ENCODE measurements around the gene UBA1. TPM values are rescaled to one million over a fixed set of nuclear protein-coding genes. Genes with fewer than 3 reads are reported as not detected.

Gene UBA1
- total and polyA plus RNA-seq, 11 donors: 86.9 to 171 (median 130) TPM

- Histone ChIP-seq H3K4me1 (peaks cover 0 to 45% (median 34%) of the 10 kb centered on the region in 12 donors), H3K4me3 (no peak overlapping the region), H3K27ac (no peak overlapping the region), H3K36me3 (peaks cover 0 to 60% (median 55%) of the 10 kb centered on the region in 9 donors), H3K9me3 (no peaks in the 10 kb centered on the region), H3K27me3 (no peaks in the 10 kb centered on the region)
- TF ChIP-seq POLR2A (IDR thresholded peaks at IDR 0.05): no peak
- TF ChIP-seq, protein P1, sequence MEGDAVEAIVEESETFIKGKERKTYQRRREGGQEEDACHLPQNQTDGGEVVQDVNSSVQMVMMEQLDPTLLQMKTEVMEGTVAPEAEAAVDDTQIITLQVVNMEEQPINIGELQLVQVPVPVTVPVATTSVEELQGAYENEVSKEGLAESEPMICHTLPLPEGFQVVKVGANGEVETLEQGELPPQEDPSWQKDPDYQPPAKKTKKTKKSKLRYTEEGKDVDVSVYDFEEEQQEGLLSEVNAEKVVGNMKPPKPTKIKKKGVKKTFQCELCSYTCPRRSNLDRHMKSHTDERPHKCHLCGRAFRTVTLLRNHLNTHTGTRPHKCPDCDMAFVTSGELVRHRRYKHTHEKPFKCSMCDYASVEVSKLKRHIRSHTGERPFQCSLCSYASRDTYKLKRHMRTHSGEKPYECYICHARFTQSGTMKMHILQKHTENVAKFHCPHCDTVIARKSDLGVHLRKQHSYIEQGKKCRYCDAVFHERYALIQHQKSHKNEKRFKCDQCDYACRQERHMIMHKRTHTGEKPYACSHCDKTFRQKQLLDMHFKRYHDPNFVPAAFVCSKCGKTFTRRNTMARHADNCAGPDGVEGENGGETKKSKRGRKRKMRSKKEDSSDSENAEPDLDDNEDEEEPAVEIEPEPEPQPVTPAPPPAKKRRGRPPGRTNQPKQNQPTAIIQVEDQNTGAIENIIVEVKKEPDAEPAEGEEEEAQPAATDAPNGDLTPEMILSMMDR (IDR thresholded peaks at IDR 0.05): no peak
- DNase-seq (no peak), ATAC-seq (no peak)
- WGBS, 4 donors: 59 to 79% (median 76%) methylated on average over 15 of the region's 15 CpGs
- intact Hi-C loops (cut with DNase I): loop anchor here in 5 of 10 donors (10.0 kb wide), 3 partner anchors 446 to 826 kb away; partner anchors contain the start of genes ELK1 (in 2 of the 5) and UXT (in 2 of the 5)
Measured at GRCh38 chrX:47198687-47199080, 5.1 kb downstream of the UBA1 start.

GRCh38 chrX:47199286-47199685, 5.7 kb downstream of the UBA1 start:
- DNase-seq: no peak
- no peak overlapping the region for H3K27ac ChIP-seq
- H3K27me3 ChIP-seq: no peaks in the 10 kb centered on the region
- ATAC-seq: no peak
- H3K36me3 ChIP-seq: peaks cover 0 to 66% (median 60%) of the 10 kb centered on the region in 9 donors
- H3K9me3 ChIP-seq: no peaks in the 10 kb centered on the region
- no peak for TF ChIP-seq POLR2A (IDR thresholded peaks at IDR 0.05)
- TF ChIP-seq, protein P1 (IDR thresholded peaks at IDR 0.05): no peak
- H3K4me3 ChIP-seq: no peak overlapping the region
- 92 to 95% (median 93%) methylated on average over 9 to 10 of the region's 10 CpGs for WGBS, 4 donors
- intact Hi-C loops (cut with DNase I): loop anchor here in 5 of 10 donors (10.0 kb wide), 3 partner anchors 446 to 826 kb away; partner anchors contain the start of genes ELK1 (in 2 of the 5) and UXT (in 2 of the 5)
- H3K4me1 ChIP-seq: peaks cover 0 to 45% (median 34%) of the 10 kb centered on the region in 12 donors

DNA sequence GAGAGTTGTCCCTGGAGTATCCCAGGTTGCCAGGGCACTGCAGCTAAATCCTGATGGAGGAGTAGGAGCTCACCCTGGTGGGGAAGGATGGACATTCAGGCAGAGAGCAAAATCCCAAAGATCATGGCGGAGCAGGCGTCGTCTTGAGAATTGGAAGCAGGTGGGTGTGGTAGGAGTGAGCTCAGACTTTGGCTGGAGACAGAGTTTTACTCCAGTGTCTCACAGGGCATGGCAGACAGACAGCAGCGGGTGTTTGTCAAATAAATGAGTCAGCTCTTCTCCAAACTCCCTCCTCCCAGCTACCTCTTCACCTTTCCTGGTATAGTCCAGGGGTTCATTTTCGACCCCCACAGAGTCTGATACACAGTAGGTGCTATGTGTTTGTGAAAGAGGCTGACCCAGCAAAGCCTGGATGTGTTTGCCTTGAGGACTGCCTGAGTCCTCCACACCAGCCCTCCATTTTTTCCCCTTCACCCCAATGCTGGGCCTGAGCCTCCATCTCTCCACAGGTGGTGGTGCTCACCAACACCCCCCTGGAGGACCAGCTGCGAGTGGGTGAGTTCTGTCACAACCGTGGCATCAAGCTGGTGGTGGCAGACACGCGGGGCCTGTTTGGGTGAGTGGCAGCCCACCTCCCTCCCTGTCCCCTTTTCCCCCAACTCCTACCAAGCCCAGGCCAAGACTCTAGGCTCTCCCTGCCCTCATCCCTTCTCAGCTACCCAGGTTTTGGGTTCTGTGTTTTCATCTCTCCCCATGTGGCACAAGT, 6.9 kb downstream of the UBA1 start:
- Histone ChIP-seq H3K27me3 (no peaks in the 10 kb centered on the region), H3K27ac (peak overlapping the region in 2 of 12 donors; percentile 29 to 64), H3K9me3 (no peaks in the 10 kb centered on the region), H3K4me1 (peaks cover 0 to 33% (median 27%) of the 10 kb centered on the region in 12 donors), H3K36me3 (peaks cover 0 to 77% (median 71%) of the 10 kb centered on the region in 9 donors), H3K4me3 (no peak overlapping the region)
- intact Hi-C loops (cut with DNase I): no loop called here
- DNase-seq (peak in 2 of 5 donors; percentile 49 to 56), ATAC-seq (peak; percentile 30 to 64 (median 60))
- no peak for TF ChIP-seq POLR2A (IDR thresholded peaks at IDR 0.05)
- TF ChIP-seq, protein P1 (IDR thresholded peaks at IDR 0.05): peak in 2 of 12 donors; percentile 19 to 22
- 77 to 87% (median 84%) methylated on average over 9 of the region's 9 CpGs for WGBS, 4 donors

GRCh38 chrX:47201345-47201944, 7.8 kb downstream of the UBA1 start:
- DNase-seq (no peak), ATAC-seq (no peak)
- intact Hi-C loops (cut with DNase I): no loop called here
- no peaks in the 10 kb centered on the region for H3K9me3 ChIP-seq
- H3K27ac ChIP-seq: no peak overlapping the region
- WGBS, 4 donors: 79 to 94% (median 89%) methylated on average over 8 to 9 of the region's 9 CpGs
- H3K27me3 ChIP-seq: no peaks in the 10 kb centered on the region
- TF ChIP-seq, protein P1 (IDR thresholded peaks at IDR 0.05): no peak
- H3K4me3 ChIP-seq: no peak overlapping the region
- H3K36me3 ChIP-seq: peaks cover 0 to 85% (median 80%) of the 10 kb centered on the region in 9 donors
- H3K4me1 ChIP-seq: peaks cover 0 to 24% (median 18%) of the 10 kb centered on the region in 12 donors

Measured in heart left ventricle (tissue), 16 donors.